HG02642 (cell line): Measurements from ENCODE around the gene PIWIL1.

ENCODE experiments used
- ATAC-seq: cut with Tn5 transposase; IDR thresholded peaks from one replicate; pipeline ENCODE4 v1.9.1; 2021; ENCODE audit warnings: mild to moderate bottlenecking; ENCODE audit not compliant: unreplicated experiment, poor library complexity

The PIWIL1 gene

DNA sequence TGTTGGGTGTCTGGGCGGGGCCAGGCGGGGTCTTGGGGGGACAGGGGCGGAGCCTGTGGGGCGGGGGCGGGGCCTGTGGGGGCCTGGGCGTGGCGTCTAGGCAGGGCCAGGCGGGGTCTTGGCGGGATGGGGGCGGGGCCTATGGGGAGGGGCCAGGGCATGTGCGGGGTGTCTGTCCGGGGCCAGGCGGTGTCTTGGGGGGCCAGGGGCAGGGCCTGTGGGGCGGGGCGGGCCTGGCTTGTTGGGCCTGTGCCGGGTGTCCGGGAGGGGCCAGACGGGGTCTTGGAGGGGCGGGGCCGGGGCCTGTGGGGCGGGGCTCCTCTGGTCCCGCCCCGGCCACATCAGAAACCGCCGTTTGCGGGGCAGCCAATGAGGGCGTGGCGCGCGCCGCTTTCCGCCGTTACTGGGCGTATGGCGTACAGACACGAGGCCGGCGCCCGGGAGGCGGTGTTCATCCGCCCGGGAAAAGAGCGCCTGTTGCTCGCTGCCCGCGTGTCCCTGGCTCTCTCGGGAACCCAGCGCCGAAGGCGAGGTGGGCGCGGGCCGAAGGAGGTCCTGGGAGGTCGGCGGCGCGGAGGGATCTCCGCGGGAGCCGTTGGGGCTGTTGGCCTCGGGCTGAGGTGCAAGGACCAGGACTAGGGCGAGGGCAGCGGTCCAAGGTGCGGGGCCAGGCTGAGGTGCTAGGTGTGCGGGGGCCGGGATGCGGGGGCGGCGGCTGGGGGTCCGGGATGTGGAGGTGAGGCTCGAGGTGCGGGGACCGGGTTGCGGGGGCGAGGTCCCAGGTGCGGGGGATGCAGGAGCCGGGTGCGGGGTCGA is at the start of gene PIWIL1:
TSS of gene PIWIL1 (plus strand) at position 400 of the 816 bp plus-strand sequence. CDS start 4,705 bp downstream, outside the sequence.
- no peak for ATAC-seq

DNA sequence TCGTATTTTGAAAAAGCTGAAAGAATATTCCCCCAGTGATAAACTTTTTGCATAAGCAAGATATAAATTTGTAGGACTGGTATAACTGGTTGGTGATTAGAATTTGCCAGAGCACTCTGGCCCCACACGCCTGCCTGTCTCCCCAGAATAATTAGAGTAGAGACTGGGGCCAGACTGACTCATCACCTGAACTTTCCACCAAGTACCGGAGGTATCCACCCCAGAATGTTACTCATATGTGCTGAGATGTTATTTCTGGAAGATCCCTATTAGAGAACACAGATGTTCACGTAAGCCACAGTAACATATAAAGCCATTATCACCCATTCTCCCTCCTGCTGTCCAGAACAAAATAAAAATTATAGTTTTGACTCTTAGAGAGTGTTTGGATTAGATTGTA is 49.5 kb upstream of the PIWIL1 start:
- no peak for ATAC-seq

DNA sequence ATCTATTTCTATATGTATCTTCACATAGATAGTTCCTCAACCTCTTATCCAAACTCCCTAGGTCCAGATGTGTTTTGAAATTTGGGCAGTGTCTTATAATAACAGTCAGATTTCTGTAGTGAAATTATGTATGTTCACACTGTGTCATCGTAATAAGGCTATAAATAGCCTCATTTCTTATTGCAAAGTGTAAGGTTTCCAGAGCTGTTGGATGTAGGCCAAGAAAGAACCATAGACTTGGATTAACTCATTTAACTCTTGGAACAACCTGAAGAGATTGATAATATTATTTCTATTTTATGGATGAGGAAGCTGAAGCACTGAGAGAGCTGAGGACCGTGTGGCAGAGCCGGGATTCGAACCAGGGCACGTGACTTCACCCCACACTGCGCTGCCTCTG is 49.0 kb upstream of the PIWIL1 start:
- ATAC-seq = no peak

DNA sequence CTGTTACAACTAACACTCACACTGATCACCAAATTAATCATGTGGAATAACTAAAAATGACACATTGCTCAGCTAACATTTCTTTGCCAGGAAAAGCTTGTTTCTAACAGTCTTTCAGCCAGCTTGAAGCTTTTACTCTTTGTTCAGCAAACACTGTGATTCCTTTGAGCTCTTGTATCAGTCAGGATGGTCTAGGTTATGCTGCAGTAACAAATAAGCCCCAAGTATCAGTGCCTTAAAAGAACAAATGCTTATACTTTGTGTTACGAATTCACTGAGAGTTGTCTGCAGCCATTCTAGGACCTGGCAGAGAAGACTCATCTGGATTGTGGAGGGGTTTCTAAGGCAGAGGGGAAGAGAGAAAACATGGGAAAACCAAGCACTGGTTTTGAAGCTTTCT is 47.6 kb upstream of the PIWIL1 start:
- no peak for ATAC-seq

DNA sequence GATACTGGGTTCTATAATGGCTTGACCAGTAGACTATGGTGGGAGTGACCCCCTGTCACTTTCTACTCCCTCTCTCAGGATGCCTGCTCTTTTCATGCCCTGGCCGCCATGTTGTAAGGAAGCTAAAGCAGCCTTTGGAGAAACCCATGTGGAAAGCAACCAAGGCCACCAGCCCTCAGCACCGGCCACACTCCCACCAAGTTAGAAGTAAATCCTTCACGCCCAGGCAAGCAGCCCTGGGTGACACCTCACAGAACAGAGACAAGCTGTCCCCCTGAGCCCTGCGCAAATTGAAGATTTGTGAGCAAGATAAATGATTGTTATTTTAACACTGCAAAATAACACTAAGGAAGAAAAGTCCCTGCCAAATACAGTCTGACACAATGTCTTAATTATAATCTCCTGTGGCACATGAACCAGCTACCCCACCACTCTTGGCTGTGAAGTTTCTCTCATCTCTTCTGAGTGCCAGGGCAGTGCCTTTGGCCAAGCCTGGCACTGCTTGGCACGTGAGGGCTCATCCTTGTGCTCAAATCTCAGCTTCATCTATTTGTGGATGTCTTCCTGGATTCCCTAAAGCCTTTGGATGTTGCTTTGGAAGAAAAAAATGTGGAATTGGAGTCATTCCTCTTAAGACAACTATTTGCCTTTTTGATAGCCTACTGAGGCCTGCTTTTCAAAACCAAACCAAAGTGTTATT is 39.2 kb upstream of the PIWIL1 start:
- no peak for ATAC-seq

DNA sequence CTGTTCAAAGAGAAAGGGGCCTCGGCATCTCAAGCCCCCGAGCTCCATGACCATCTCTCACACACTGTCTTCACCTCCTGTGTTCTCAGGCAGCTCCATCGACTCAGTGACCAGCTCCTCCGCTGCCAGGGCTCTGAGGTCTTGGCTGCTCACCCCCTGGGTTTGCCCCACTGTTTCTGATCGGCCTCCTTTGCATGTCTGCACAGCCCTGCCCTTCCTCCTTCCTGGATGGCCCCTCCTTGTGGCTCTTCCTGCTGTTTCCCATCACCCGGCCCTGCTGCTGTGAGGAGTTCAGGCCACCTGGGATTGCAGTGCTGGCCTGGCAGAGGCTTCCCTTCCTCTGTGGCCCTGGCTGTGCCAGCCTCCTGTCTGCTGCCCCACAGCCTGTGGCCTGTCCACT is 38.1 kb upstream of the PIWIL1 start:
- no peak for ATAC-seq

DNA sequence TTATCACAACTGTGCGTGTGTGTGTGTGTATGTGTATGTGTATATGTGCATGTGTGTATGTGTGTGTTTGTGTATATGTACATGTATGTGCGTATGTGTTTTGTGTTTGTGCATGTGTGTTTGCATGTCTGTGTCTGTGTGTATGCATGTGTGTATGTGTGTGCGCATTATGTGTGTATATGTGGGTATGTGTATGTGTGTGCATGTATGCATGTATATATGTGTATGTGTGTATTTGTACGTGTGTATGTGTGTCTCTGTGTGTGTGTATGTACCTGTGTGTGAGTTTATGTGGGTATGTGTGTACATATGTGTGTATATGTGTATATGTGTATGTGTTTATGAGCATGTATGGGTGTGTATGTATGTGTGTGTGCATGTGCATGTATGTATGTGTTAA is 37.6 kb upstream of the PIWIL1 start:
- no peak for ATAC-seq

DNA sequence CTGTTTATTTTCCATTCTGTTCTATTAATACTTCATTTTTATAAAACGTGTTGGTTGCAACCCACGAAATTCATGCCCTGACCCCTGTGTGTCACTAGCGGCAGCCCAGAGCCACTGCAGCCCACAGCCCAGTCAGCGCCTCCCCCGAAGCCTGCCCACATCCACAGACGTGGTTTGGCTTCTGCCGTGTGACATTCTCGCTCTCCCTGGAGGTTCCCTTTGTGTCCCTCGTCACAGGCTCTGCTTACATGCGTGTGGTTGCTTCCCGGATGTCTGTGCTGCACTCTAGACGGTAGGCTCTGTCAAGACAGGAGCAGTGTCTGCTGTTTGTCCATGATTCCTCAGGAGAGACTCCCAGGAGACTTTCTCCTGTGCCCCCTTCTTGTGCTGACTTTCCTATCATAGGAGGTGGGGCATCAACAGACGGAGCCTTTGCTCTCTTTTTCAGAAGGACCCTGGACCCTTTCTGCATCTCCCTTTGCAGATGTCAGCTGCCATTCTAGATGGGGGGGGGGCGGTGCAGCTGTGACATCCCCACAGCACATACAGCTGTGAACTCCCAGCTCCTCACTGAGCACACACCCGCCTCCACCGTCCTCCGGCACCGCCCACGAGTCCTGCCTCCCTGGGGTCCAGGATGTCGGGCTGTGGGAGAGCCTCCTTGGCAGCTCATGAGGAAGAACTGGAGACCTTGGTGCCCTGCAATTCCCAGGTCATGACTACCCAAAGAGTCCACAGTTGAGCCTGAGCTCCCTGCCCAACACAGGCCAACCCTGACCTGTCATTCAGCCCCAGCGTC is 36.8 kb upstream of the PIWIL1 start:
- ATAC-seq = no peak

DNA sequence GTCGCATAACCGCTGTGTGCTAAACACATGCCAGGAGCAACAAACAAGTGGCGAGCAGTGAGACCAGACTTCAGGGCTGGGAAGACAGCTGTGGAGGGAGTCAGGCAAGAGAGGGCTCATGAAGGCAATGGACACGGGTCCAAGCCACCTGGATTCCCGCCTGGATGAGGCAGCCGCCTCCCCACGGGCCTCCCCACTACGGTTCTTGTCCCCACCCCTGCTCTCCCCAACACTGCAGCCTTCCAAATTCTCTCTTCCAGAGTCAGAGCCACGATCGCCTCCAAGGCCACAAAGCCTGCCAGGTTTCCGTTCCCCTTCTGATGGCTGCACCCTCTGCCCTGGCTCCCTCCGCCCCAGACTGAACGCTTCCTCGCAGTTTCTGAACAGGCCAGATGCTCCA is 36.1 kb upstream of the PIWIL1 start:
- ATAC-seq = no peak

DNA sequence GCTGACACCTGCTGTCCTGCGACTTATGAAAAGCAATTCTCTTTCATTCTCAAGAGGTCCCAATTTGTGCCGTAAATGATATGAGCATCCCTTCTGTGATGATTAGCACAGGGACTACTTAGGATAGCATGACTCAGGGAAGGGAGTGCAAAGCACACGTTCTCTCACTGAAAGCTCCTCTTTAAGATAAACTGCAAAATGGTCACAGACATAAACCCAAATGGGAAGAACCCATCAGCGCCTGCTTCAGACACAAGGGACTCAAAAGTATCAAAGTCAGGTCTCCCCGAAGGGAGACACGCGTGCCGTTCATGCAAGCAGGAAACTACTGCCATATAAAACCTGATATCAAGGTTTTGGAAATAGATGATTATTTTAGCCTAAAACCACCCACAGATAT is 33.9 kb upstream of the PIWIL1 start:
- ATAC-seq = no peak

DNA sequence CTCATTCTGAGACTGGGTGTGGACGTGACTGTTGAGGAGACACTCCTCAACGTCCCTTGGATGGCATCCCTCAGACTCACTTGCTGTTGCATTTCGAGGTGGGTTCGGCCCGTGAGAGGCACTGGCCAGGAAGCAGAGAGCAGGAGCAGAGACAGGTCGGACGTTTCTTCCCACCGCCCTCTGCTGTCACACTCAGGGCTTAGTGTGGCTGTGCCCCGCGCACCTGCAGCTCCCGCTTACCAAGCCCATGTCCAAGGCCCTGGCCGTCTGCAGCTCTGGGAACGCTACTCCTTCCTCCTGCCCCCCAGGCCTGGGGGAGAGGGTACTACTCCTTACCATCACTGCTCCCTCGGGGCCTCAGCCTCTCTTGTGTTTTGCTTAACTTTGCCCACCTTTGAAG is 29.8 kb upstream of the PIWIL1 start:
- ATAC-seq = no peak

DNA sequence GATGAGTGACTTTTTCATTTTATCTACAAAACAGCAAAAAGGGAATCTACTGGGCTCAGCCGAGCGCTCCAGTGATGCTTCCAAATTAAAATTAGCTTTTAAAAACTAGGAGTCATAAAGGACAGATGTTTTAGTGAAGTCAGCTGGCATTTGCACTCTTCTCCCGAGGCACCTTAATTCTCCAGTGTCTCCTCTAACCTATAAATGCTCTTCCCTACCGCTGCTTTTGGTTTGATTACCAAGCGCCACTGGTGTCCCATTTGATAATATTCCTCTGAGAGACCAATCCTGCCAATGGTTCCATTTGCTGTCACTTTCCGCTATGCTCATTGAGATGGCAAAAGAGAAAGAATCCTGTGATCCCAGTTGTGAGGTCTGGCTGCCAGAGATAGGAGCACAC is 29.3 kb upstream of the PIWIL1 start:
- no peak for ATAC-seq

DNA sequence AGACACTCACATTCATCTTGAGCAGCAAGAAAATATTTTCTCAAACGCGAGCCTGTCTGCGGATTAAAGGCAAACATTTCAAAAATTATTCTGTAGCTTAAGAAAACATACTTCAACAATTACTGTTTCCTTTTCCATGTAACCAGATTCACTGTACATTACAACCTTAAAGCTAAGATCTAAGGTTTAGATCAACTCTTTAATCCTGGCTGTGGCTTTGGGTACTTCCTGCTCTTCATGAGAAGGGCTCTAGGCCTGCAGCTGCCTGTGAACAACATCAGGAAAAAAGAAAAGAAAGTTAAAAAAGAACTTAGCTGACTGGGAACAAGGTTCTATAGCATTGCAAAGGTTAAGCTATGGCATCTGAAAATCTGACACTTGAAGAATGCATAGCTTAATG is 21.4 kb upstream of the PIWIL1 start:
- ATAC-seq = no peak

DNA sequence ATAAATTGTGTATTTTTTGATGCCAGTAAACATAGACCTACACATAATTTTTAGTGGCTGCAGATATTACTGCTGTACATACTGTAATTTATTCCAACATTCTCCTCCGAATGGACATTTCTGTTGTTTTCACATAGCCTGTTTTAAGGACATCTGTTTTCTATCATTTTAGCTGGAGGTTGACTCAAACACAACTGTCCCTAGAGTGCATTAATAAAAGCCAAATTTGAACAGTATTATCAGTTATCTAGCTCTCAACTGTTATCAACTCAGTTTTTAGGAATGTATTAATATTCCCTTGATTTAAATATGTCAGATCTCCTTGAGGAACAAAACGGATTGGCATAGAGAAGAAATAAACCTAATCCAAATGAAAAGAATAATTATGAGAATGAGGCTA is 17.2 kb upstream of the PIWIL1 start:
- no peak for ATAC-seq

DNA sequence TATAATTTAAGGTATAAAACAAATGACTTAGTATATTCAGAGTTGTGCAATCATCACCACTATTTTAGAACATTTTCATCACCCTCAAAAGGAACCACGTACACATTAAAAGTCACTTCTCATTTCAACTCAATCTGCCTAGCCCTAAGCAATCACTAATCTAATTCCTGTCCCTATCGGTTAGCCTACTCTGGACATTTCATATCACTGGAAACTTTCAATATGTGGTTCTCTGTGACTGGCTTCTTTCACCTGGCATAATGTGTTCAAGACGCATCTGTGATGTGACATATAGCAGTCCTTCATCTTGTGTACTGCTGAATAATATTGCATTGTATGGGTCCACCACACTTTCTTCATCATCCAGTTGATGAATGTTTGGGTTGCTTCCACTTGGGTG is 15.4 kb upstream of the PIWIL1 start:
- no peak for ATAC-seq

DNA sequence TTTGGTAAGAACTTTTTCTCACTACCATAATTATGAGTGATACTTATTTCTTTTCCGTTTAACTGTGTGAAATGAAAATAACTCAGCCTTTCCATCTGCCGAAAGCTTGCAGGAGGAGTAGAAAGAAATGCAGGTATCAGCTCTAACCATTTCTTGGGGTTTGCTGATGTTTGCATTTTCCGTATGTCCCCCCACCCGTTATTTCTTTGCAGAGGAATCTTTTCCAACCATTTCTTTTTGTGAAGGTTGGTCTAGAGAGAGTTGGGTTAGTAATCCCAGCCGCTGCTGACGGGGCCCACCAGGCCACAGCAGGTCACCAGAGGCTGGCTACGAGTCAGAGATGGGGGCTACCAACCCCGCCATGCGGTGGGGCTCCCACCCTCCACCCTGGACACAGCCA is 7.0 kb upstream of the PIWIL1 start:
- no peak for ATAC-seq

DNA sequence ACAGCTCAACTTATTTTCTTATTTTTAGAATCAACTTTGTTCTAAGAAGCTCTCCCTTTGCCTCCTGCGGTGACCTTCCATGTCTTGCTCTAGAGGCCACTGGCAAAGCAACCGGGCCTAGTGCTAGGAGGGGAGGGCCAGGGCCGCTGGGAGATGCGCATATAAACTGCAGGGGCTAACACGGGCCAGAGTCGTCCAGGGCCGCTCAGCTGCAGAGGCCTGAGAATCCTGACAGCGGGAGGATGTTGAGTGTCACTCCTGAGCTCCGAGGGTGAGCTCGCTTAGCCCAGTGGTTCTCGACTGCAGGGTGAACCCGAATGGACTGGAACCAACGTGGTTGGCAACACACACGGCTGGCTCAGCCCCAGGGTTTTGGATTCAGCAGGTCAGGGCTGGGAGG is 6.5 kb upstream of the PIWIL1 start:
- ATAC-seq = no peak

DNA sequence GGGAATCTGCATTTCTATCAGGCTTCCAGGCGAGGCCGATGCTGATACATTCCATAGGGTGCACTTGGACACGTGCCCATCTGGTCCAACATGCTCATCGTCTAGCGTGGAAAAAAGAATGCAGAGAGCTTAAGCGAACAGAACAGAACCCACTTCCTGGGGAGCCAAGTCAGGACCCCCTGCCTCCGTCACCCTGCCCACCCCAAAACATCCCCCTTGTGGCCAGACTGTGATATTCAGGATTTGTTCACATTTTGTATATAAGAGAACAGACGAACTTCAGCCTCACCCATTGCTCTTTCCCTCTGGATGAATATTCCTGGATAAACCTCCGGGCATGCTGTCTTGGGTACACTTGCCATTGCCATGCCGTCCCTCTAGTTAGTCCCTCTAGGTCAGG is 4.3 kb upstream of the PIWIL1 start:
- ATAC-seq = no peak

DNA sequence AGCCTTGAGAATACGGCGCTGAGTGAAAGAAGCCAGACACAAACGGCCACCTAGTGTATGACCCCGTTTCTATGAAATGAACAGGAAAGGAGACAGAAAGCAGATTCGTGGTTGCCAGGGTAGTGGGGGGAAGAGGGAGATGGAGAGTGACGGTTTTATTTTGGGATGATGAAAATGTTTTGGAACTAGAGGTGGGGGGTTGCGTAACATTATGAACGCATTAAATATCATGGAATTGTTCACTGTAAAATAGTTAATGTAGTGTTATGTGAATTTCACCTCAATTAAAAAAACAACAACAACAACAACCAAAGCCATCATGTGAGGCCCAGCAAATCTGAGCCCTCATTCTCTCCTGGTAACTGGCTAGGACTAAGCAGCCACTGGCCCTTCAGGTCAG is 3.3 kb upstream of the PIWIL1 start:
- ATAC-seq = no peak

DNA sequence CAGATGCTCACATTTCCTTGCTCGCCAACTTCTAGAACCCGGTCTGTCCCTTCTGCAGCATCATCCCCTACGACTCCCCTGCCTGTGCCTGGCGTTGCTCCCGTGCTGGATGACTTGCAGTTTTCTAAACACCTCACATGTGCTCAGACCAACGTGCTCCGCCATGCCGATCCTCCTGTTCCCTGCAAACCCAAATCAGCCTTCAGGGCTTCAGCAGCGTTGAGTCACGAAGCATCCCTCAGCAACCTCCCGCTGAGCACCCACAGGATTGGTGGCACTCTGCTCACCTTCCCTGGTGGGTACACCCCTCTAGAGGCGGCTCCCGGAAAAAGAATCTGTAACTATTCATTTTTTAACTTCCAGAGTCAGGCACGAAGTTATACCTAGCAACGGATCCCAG is 2.8 kb upstream of the PIWIL1 start:
- ATAC-seq = no peak
